Measurements from ENCODE around the gene ANGPTL4.
"Not testable (repeated sequence)": the region's sequence is repeated elsewhere in the genome, so short reads cannot be mapped to it uniquely, and the experiment has no call there.

The ANGPTL4 gene

GRCh38 chr19:8363803-8364771 is at the start of gene ANGPTL4:
ANGPTL4 (plus strand) TSS chr19:8364155; CDS start chr19:8364322, 167 bp downstream.
- intact Hi-C loops (cut with micrococcal nuclease), result loop anchor here (5.0 kb wide), 1 partner anchor 213 kb away; the partner anchor contains the start of gene MYO1F
- peak within 1 kb of the TSS; percentile 92 for H3K27ac Mint-ChIP-seq
- H3K4me3 Mint-ChIP-seq, result peak within 1 kb of the TSS; percentile 76
- peaks cover 66% of the 10 kb centered on the region for H3K4me1 Mint-ChIP-seq (ENCODE audit: low read depth)
- H3K9me3 Mint-ChIP-seq, result no peaks in the 10 kb centered on the region
- peaks cover 66% of the 10 kb centered on the region for H3K27me3 Mint-ChIP-seq
- H3K36me3 Mint-ChIP-seq (ENCODE audit: low read depth), result peaks cover 37% of the 10 kb centered on the region

- peaks cover 18% of the 10 kb centered on the region for H3K4me1 Mint-ChIP-seq (ENCODE audit: low read depth)
- not testable (repeated sequence) for H3K9me3 Mint-ChIP-seq, H3K4me3 Mint-ChIP-seq, H3K27ac Mint-ChIP-seq, H3K27me3 Mint-ChIP-seq
- H3K36me3 Mint-ChIP-seq (ENCODE audit: low read depth), result peaks cover 75% of the 10 kb centered on the region
- intact Hi-C loops (cut with micrococcal nuclease), result loop anchor here (10.0 kb wide), 1 partner anchor 160 kb away; no protein-coding TSS in a partner anchor
These were observed 48.8 kb upstream of the ANGPTL4 start for GRCh38 chr19:8314981-8315640.

DNA sequence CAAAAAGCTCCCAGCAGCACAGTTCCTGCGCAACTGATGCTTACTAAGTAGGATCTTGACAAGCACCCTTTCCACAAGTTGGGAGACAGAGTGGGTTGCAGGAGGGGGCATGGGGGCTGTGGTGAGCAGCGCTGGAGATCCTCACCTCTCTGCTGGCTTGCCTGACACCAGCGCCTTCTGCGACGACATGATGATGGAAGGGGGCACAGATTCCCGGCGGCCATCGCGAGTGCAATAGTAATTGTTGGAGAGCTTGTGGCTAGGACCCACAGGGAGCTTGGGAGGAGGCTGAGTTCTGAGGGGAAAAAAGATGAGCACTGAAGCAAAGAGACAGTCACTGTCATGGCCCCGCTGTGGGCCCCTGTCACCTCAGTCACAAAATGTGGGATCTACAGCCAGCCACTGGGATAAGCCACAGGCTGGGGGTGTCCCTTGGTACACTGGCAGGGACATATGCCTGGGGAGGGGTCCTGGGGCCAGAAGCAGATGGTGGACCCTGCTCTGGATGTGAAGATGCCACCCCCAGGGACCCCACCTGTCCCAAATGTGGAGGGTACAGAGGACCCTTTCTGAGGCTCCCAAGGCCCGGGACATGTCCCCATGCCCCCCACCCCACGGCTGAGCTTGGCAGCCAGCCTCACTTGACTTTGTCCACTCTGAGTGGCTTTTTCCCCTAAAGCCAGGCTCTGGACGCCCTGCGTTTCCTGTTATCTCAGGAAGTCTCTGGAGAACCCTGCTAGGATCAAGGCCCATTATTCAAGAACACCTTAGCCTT is 47.4 kb upstream of the ANGPTL4 start:
- H3K9me3 Mint-ChIP-seq, result no peaks in the 10 kb centered on the region
- H3K4me1 Mint-ChIP-seq (ENCODE audit: low read depth), result peaks cover 24% of the 10 kb centered on the region
- H3K36me3 Mint-ChIP-seq (ENCODE audit: low read depth), result peaks cover 72% of the 10 kb centered on the region
- H3K4me3 Mint-ChIP-seq, result no peak overlapping the region
- intact Hi-C loops (cut with micrococcal nuclease), result loop anchor here (10.0 kb wide), 1 partner anchor 162 kb away; no protein-coding TSS in a partner anchor
- no peak overlapping the region for H3K27ac Mint-ChIP-seq
- H3K27me3 Mint-ChIP-seq, result no peaks in the 10 kb centered on the region

DNA sequence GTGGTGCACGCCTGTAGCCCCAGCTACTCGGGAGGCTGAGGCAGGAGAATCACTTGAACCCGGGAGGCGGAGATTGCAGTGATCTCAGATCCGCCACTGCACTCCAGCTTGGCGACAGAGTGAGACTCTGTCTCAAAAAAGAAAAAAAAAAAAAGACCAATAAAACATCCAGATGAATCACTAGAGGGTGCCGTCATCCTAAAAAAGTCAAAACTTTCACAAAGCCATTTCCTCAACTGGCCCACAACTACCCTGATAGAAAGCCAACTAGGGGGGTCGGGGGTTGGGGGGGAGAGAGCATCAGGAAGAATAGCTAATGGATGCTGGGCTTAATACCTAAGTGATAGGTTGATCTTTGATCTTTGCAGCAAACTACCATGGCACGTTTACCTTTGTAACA is 45.1 kb upstream of the ANGPTL4 start:
- peaks cover 72% of the 10 kb centered on the region for H3K36me3 Mint-ChIP-seq (ENCODE audit: low read depth)
- H3K9me3 Mint-ChIP-seq, H3K27me3 Mint-ChIP-seq, H3K27ac Mint-ChIP-seq, H3K4me3 Mint-ChIP-seq: not testable (repeated sequence)
- peaks cover 36% of the 10 kb centered on the region for H3K4me1 Mint-ChIP-seq (ENCODE audit: low read depth)
- intact Hi-C loops (cut with micrococcal nuclease), result loop anchor here (10.0 kb wide), 1 partner anchor 164 kb away; no protein-coding TSS in a partner anchor

GRCh38 chr19:8319807-8320520 is 44.0 kb upstream of the ANGPTL4 start:
- Mint-ChIP-seq H3K4me1 (ENCODE audit: low read depth) (peaks cover 47% of the 10 kb centered on the region), H3K9me3 (no peaks in the 10 kb centered on the region), H3K27me3 (no peaks in the 10 kb centered on the region), H3K4me3 (peak overlapping the region; percentile 90), H3K27ac (peak overlapping the region; percentile 93), H3K36me3 (ENCODE audit: low read depth) (peaks cover 64% of the 10 kb centered on the region)
- intact Hi-C loops (cut with micrococcal nuclease), result loop anchor here (10.0 kb wide), 2 partner anchors 55 to 165 kb away; no protein-coding TSS in a partner anchor

DNA sequence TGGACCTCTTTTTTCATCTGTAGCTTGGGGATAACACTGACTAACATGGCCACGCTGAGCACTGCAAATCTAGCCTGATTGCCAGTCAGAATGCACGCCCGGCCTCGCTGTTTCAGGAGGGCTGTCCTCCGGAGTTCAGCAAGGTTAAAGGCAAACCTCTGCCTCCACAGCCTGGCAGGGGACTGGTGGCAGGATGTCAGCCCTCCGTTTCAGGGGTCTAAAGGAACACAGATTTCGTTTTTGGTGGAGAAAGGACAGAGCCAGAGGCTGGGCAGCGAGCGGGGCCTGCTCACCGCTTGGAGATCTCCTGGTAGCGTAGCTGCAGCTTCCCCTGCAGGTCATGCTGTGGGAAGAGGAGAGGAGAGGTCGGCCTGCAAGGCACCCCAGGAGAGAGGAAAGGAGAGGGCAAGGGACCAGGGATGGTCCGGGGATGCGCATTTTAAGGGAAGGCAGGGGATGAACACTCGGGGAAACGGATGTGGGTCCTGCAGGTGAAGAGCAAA is 43.3 kb upstream of the ANGPTL4 start:
- H3K4me3 Mint-ChIP-seq, result peak overlapping the region; percentile 90
- H3K27me3 Mint-ChIP-seq, result peaks cover under 1% of the 10 kb centered on the region
- peaks cover 58% of the 10 kb centered on the region for H3K36me3 Mint-ChIP-seq (ENCODE audit: low read depth)
- intact Hi-C loops (cut with micrococcal nuclease), result loop anchor here (10.0 kb wide), 1 partner anchor 56 kb away; no protein-coding TSS in a partner anchor
- peaks cover 47% of the 10 kb centered on the region for H3K4me1 Mint-ChIP-seq (ENCODE audit: low read depth)
- peak overlapping the region; percentile 93 for H3K27ac Mint-ChIP-seq
- no peaks in the 10 kb centered on the region for H3K9me3 Mint-ChIP-seq

DNA sequence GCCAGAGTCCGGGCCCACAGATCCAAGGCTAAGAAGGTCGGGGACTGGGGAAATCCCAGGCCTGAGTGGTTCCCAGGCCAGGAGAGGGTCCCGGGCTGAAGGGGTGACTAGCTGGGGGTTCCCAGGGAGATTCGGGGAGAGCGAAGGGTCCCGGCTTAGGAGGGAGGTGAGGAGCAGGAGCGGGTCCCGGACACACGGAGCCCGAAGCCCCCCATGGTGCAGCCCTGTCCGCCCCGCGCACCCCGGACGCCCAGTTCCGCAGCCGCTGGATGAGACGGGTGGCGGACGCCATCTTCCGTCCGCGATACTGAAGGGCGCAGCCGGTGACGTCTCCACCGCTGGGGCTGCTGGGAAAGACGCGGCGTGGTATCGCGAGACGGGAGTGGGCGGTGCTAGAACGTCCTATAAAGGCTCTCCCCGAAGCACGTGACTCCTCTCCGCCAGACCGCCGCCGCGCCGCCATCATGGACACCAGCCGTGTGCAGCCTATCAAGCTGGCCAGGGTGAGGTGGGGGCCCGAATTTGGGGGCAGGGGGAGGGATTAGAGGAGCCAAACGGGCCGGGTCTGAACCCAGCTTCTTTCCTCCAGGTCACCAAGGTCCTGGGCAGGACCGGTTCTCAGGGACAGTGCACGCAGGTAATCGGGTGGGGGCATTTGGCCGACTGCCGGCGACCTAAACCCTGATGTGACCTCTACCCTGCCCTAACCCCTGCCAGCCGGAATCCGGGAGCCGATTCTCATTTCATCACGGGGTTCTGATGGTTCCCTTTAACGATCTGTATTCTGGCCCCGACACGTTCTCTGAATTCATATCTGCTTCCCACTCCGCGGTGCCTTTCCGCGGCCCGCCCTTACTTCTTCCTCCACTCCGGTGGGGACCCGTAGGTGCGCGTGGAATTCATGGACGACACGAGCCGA is 42.6 kb upstream of the ANGPTL4 start, which contains the start of the genes NDUFA7 and RPS28:
Gene NDUFA7 (minus strand): TSS at position 309 of the 919 bp plus-strand sequence. CDS start 17 bp downstream, at position 292.
Gene RPS28 (plus strand): TSS at position 430 of the 919 bp plus-strand sequence. CDS start 35 bp downstream, at position 465.
- intact Hi-C loops (cut with micrococcal nuclease), result loop anchor here (10.0 kb wide), 1 partner anchor 57 kb away; no protein-coding TSS in a partner anchor
- H3K4me1 Mint-ChIP-seq (ENCODE audit: low read depth), result peaks cover 47% of the 10 kb centered on the region
- H3K27ac Mint-ChIP-seq, result peak within 1 kb of the TSS; percentile 93
- H3K27me3 Mint-ChIP-seq, result peaks cover 6% of the 10 kb centered on the region
- H3K36me3 Mint-ChIP-seq (ENCODE audit: low read depth), result peaks cover 51% of the 10 kb centered on the region
- no peaks in the 10 kb centered on the region for H3K9me3 Mint-ChIP-seq
- H3K4me3 Mint-ChIP-seq, result peak within 1 kb of the TSS; percentile 90

GRCh38 chr19:8321986-8322637 is 41.8 kb upstream of the ANGPTL4 start:
- Mint-ChIP-seq H3K27ac (peak overlapping the region; percentile 93), H3K27me3 (peaks cover 13% of the 10 kb centered on the region), H3K36me3 (ENCODE audit: low read depth) (peaks cover 43% of the 10 kb centered on the region), H3K4me3 (peak overlapping the region; percentile 90), H3K9me3 (peaks cover 6% of the 10 kb centered on the region), H3K4me1 (ENCODE audit: low read depth) (peaks cover 47% of the 10 kb centered on the region)
- intact Hi-C loops (cut with micrococcal nuclease), result loop anchor here (10.0 kb wide), 1 partner anchor 57 kb away; no protein-coding TSS in a partner anchor

DNA sequence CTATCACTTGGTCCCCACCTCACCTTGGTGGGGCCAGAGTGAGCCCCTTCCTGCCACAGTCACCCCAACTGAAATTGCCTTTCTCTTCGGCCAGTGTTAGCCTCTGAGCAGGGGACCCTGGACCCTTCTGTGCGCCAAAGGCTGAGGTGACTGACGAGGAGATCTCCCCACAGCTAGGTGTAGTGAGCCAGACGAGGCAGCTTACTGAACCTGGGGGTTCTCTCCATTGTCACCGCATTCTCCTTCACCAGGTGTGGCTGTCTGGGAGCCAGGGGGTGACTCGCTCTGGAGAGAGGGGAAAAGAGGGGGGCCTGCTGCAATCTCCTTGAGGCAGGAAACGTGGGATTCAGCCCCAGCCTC is 41.3 kb upstream of the ANGPTL4 start:
- Mint-ChIP-seq H3K36me3 (ENCODE audit: low read depth) (peaks cover 38% of the 10 kb centered on the region), H3K9me3 (peaks cover 8% of the 10 kb centered on the region), H3K4me3 (peak overlapping the region; percentile 90), H3K4me1 (ENCODE audit: low read depth) (peaks cover 47% of the 10 kb centered on the region), H3K27me3 (peaks cover 18% of the 10 kb centered on the region), H3K27ac (peak overlapping the region; percentile 93)
- intact Hi-C loops (cut with micrococcal nuclease), result loop anchor here (10.0 kb wide), 1 partner anchor 58 kb away; no protein-coding TSS in a partner anchor

- H3K4me3 Mint-ChIP-seq, result no peak overlapping the region
These were observed 40.2 kb upstream of the ANGPTL4 start for GRCh38 chr19:8323781-8324185.

More at GRCh38 chr19:8323781-8324185, 40.2 kb upstream of the ANGPTL4 start:
- intact Hi-C loops (cut with micrococcal nuclease), result loop anchor here (10.0 kb wide), 1 partner anchor 59 kb away; no protein-coding TSS in a partner anchor
- Mint-ChIP-seq H3K36me3 (ENCODE audit: low read depth) (peaks cover 38% of the 10 kb centered on the region), H3K4me1 (ENCODE audit: low read depth) (peaks cover 54% of the 10 kb centered on the region), H3K27ac (no peak overlapping the region), H3K27me3 (peaks cover 29% of the 10 kb centered on the region), H3K9me3 (peaks cover 8% of the 10 kb centered on the region)
